ENCODE data around the gene C3orf22.

- no peak for TF ChIP-seq CTCF (conservative IDR thresholded peaks at IDR 0.05; ENCODE audit: low read length)
- no peak for TF ChIP-seq EZH2phosphoT487 (IDR thresholded peaks at IDR 0.05; ENCODE audit: borderline replicate concordance)
Observed at GRCh38 chr3:126539558-126540250, 19.0 kb downstream of the C3orf22 start.

Measured in Loucy (cell line).